Measurements from ENCODE around the gene SMG5.
A peak's percentile ranks its signal among the peaks of the same experiment; 100 is the strongest.

The SMG5 gene

DNA sequence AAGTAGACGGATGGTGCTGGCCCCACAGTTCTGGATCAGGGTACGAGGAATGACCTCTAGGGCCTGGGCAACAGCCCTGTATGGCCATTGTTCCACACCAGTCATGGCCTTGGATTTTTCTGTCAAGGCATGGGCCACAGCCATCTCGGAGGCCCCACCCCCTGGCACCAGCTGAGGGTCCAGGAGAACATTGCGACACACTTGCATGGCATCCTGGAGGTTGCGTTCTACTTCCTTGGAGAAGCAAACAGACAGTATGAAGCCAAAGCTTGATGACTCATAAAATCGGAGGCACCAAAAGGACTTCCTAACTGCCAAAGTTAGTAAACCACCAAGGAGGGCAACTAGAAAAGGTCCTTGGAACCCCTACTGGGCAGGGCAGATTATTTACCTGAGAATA, 28.3 kb upstream of the SMG5 start:
- peak; percentile 72 for DNase-seq (ENCODE audit: low read depth)
- TF ChIP-seq, protein P1, sequence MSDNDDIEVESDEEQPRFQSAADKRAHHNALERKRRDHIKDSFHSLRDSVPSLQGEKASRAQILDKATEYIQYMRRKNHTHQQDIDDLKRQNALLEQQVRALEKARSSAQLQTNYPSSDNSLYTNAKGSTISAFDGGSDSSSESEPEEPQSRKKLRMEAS (IDR thresholded peaks at IDR 0.05; ENCODE audit: low read depth, low read length), result no peak
- TF ChIP-seq POLR2A (IDR thresholded peaks at IDR 0.05; ENCODE audit: extremely low read depth, insufficient read length), result no peak
- TF ChIP-seq MYC (IDR thresholded peaks at IDR 0.05; ENCODE audit: low read depth, low read length), result no peak
- TF ChIP-seq, protein P2, sequence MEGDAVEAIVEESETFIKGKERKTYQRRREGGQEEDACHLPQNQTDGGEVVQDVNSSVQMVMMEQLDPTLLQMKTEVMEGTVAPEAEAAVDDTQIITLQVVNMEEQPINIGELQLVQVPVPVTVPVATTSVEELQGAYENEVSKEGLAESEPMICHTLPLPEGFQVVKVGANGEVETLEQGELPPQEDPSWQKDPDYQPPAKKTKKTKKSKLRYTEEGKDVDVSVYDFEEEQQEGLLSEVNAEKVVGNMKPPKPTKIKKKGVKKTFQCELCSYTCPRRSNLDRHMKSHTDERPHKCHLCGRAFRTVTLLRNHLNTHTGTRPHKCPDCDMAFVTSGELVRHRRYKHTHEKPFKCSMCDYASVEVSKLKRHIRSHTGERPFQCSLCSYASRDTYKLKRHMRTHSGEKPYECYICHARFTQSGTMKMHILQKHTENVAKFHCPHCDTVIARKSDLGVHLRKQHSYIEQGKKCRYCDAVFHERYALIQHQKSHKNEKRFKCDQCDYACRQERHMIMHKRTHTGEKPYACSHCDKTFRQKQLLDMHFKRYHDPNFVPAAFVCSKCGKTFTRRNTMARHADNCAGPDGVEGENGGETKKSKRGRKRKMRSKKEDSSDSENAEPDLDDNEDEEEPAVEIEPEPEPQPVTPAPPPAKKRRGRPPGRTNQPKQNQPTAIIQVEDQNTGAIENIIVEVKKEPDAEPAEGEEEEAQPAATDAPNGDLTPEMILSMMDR (IDR thresholded peaks at IDR 0.05; ENCODE audit: low read depth, low read length), result no peak
- H3K4me3 ChIP-seq (ENCODE audit: low read depth, low read length), result no peak overlapping the region

DNA sequence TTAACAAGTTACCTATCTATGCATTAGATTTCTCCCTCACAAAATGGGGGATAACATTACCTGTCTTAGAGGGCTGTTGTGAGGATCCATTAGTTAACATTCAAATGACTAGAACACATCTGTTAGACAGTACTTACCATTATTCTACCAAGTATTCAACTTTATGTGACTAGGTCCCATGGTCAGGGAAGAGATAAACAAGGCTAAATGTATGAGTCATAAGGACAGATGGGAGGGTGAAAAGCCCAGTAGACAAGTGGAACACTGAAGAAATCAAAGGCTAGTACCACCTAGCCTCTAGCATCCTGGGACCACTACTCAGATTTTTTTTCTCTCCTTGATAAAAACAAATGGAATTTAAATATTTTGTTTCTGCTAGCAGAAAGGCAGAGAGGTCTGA, 25.5 kb upstream of the SMG5 start:
- DNase-seq (ENCODE audit: low read depth), result no peak
- no peak overlapping the region for H3K4me3 ChIP-seq (ENCODE audit: low read depth, low read length)
- TF ChIP-seq, protein P2 (IDR thresholded peaks at IDR 0.05; ENCODE audit: low read depth, low read length), result no peak
- TF ChIP-seq, protein P1 (IDR thresholded peaks at IDR 0.05; ENCODE audit: low read depth, low read length), result no peak
- no peak for TF ChIP-seq MYC (IDR thresholded peaks at IDR 0.05; ENCODE audit: low read depth, low read length)
- no peak for TF ChIP-seq POLR2A (IDR thresholded peaks at IDR 0.05; ENCODE audit: extremely low read depth, insufficient read length)

DNA sequence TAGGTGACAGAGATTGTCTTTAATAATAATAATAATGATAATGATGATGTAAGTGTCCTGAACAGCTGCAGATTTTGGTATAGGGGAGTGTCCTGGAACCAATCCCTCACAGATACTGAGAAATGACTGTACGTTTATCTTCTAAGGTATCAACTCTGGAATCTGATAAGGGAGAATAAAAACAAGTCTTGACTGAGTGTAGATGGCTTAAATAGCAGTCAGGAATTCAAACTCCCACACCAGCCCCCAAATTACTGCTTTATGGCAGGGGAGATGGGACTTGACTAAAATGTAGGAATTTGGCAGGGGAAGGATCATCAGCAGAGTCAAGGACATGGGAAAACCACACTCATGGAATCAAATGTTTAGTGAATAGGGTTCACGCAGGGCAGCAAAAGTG, 22.6 kb upstream of the SMG5 start:
- no peak for DNase-seq (ENCODE audit: low read depth)
- TF ChIP-seq, protein P1 (IDR thresholded peaks at IDR 0.05; ENCODE audit: low read depth, low read length), result no peak
- TF ChIP-seq MYC (IDR thresholded peaks at IDR 0.05; ENCODE audit: low read depth, low read length), result no peak
- no peak for TF ChIP-seq POLR2A (IDR thresholded peaks at IDR 0.05; ENCODE audit: extremely low read depth, insufficient read length)
- TF ChIP-seq, protein P2 (IDR thresholded peaks at IDR 0.05; ENCODE audit: low read depth, low read length), result no peak
- H3K4me3 ChIP-seq (ENCODE audit: low read depth, low read length), result no peak overlapping the region

DNA sequence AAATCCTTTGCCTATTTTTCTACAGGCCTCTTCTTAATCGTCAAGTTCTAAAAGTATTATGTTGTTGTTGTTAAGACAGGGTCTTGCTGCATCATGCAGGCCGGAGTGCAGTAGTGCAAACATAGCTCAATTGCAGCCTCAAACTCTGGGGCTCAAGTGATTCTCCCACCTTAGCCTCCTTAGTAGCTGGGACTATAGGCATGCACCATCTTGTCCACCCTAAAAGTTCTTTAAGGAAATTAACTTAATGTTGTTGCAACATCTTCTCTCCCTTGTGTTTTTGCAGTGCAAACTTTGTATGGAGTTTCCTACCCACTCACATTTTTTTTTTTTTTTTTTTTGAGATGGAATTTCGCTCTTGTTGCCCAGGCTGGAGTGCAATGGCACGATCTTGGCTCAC, 20.6 kb upstream of the SMG5 start:
- no peak for DNase-seq (ENCODE audit: low read depth)
- TF ChIP-seq, protein P2 (IDR thresholded peaks at IDR 0.05; ENCODE audit: low read depth, low read length), result no peak
- TF ChIP-seq, protein P1 (IDR thresholded peaks at IDR 0.05; ENCODE audit: low read depth, low read length), result no peak
- TF ChIP-seq POLR2A (IDR thresholded peaks at IDR 0.05; ENCODE audit: extremely low read depth, insufficient read length) (no peak), MYC (IDR thresholded peaks at IDR 0.05; ENCODE audit: low read depth, low read length) (no peak)
- no peak overlapping the region for H3K4me3 ChIP-seq (ENCODE audit: low read depth, low read length)

DNA sequence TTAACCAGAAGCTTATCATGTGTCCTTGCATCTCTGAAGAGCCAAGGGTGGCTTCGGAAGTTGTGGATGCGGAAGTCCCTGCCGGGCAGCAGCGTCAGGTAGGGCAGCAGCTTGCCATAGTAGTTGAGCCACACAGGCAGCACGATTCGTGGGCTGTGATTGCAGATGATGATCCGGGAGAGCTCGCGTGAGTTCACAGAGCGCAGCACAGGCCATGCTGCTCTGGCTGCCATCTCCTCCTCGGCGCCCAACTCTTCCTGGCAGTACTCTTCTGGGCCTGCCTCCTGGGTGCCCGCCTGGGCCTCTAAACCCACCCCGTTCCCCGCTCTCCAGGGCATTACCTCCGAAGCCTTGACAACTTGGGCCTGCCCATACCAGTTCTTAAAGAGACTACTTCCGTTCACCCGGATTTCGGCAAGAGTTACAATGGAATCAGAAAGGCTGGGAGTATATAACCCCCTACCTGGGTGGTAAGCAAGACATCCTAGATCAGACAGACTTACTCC, 16.3 kb upstream of the SMG5 start, which contains the start of gene VHLL:
Gene VHLL (minus strand): TSS at position 456 of the 506 bp plus-strand sequence. CDS start 118 bp downstream, at position 338.
- H3K4me3 ChIP-seq (ENCODE audit: low read depth, low read length), result no peak within 1 kb of the TSS
- TF ChIP-seq, protein P1 (IDR thresholded peaks at IDR 0.05; ENCODE audit: low read depth, low read length), result no peak
- TF ChIP-seq, protein P2 (IDR thresholded peaks at IDR 0.05; ENCODE audit: low read depth, low read length), result no peak
- TF ChIP-seq POLR2A (IDR thresholded peaks at IDR 0.05; ENCODE audit: extremely low read depth, insufficient read length) (no peak), MYC (IDR thresholded peaks at IDR 0.05; ENCODE audit: low read depth, low read length) (no peak)
- DNase-seq (ENCODE audit: low read depth), result no peak

All from NB4 (cell line).